ENCODE data around the gene CRLF1.

The CRLF1 gene

GRCh38 chr19:18606281-18607225 lies at the start of gene CRLF1:
TSS of gene CRLF1 (minus strand) at chr19:18606799. CDS start at chr19:18606656, 143 bp downstream.
- DNase-seq = no peak

- DNase-seq = no peak
These were observed 48.7 kb upstream of the CRLF1 start for GRCh38 chr19:18655173-18655844.

GRCh38 chr19:18654469-18654868 lies 47.9 kb upstream of the CRLF1 start:
- DNase-seq = no peak

- DNase-seq = no peak
These were observed 47.3 kb upstream of the CRLF1 start for GRCh38 chr19:18653853-18654252.

- DNase-seq = no peak
These were observed 45.1 kb upstream of the CRLF1 start for GRCh38 chr19:18651733-18652132.

- DNase-seq = no peak
These were observed 44.7 kb upstream of the CRLF1 start for GRCh38 chr19:18651300-18651699.

- DNase-seq = no peak
These were observed 44.0 kb upstream of the CRLF1 start for GRCh38 chr19:18650468-18651041.

- no peak for DNase-seq
These were observed 43.4 kb upstream of the CRLF1 start for GRCh38 chr19:18650021-18650390.

- DNase-seq = no peak
These were observed 42.9 kb upstream of the CRLF1 start for GRCh38 chr19:18649371-18650020.

- no peak for DNase-seq
These were observed 42.3 kb upstream of the CRLF1 start for GRCh38 chr19:18648973-18649315.

- DNase-seq = no peak
These were observed 41.2 kb upstream of the CRLF1 start for GRCh38 chr19:18647807-18648206.

- DNase-seq = no peak
These were observed 40.8 kb upstream of the CRLF1 start for GRCh38 chr19:18647371-18647767.

GRCh38 chr19:18646535-18647370 lies 40.2 kb upstream of the CRLF1 start:
- no peak for DNase-seq

- no peak for DNase-seq
These were observed 38.5 kb upstream of the CRLF1 start for GRCh38 chr19:18645035-18645511.

- DNase-seq = no peak
These were observed 37.8 kb upstream of the CRLF1 start for GRCh38 chr19:18644196-18645034.

GRCh38 chr19:18639706-18640243 lies 33.2 kb upstream of the CRLF1 start:
- no peak for DNase-seq

GRCh38 chr19:18637673-18638630 lies 31.4 kb upstream of the CRLF1 start:
- DNase-seq = no peak

- no peak for DNase-seq
These were observed 30.5 kb upstream of the CRLF1 start, which contains the start of gene KLHL26 for GRCh38 chr19:18636969-18637629. TSS of gene KLHL26 (plus strand) at chr19:18637028. CDS start at chr19:18637055, 27 bp downstream.
